ENCODE data around the gene KLHL33. TPM values are rescaled to one million over a fixed set of nuclear protein-coding genes. Genes with fewer than 3 reads are reported as not detected.

Gene KLHL33
- total RNA-seq, 6 experiments from 2014 or later, result 0.06 to 0.19 (median 0.11) TPM; not detected in 1

GRCh38 chr14:20383032-20383431 lies 52.9 kb downstream of the KLHL33 start:
- Histone ChIP-seq H3K27me3 (no peaks in the 10 kb centered on the region), H3K4me1 (peaks cover 0 to 14% (median 0%) of the 10 kb centered on the region in 4 donors), H3K36me3 (peaks cover 6 to 89% (median 42%) of the 10 kb centered on the region in 4 donors), H3K4me3 (no peak overlapping the region), H3K27ac (no peak overlapping the region), H3K9me3 (no peaks in the 10 kb centered on the region)
- ATAC-seq, result no peak
- DNase-seq, result no peak
- intact Hi-C loops (cut with DNase I), result no loop called here
- WGBS (ENCODE audit: insufficient coverage, low coverage, low lambda C conversion rate, missing lambda C conversion rate), result 100% methylated on average over 7 of the region's 10 CpGs
- TF ChIP-seq POLR2A (IDR thresholded peaks at IDR 0.05), result no peak
- no peak for TF ChIP-seq CTCF (IDR thresholded peaks at IDR 0.05)

GRCh38 chr14:20382526-20382925 lies 53.4 kb downstream of the KLHL33 start:
- TF ChIP-seq POLR2A (IDR thresholded peaks at IDR 0.05) (no peak), CTCF (IDR thresholded peaks at IDR 0.05) (no peak)
- intact Hi-C loops (cut with DNase I), result no loop called here
- ATAC-seq (no peak), DNase-seq (no peak)
- Histone ChIP-seq H3K4me1 (peaks cover 0 to 14% (median 0%) of the 10 kb centered on the region in 4 donors), H3K9me3 (no peaks in the 10 kb centered on the region), H3K27me3 (no peaks in the 10 kb centered on the region), H3K27ac (no peak overlapping the region), H3K4me3 (no peak overlapping the region), H3K36me3 (peaks cover 6 to 85% (median 41%) of the 10 kb centered on the region in 4 donors)
- 100% methylated on average over 1 of the region's 12 CpGs for WGBS (ENCODE audit: insufficient coverage, low coverage, low lambda C conversion rate, missing lambda C conversion rate)

GRCh38 chr14:20381341-20381740 lies 54.6 kb downstream of the KLHL33 start:
- no peak overlapping the region for H3K4me3 ChIP-seq
- no peak for TF ChIP-seq CTCF (IDR thresholded peaks at IDR 0.05)
- no peak for TF ChIP-seq POLR2A (IDR thresholded peaks at IDR 0.05)
- intact Hi-C loops (cut with DNase I), result no loop called here
- no peaks in the 10 kb centered on the region for H3K9me3 ChIP-seq
- H3K27me3 ChIP-seq, result no peaks in the 10 kb centered on the region
- WGBS (ENCODE audit: insufficient coverage, low coverage, low lambda C conversion rate, missing lambda C conversion rate), result no CpG with 5 or more reads among the region's 7 CpGs
- H3K27ac ChIP-seq, result no peak overlapping the region
- peaks cover 6 to 84% (median 45%) of the 10 kb centered on the region in 4 donors for H3K36me3 ChIP-seq
- ATAC-seq (no peak), DNase-seq (no peak)
- peaks cover 0 to 18% (median 0%) of the 10 kb centered on the region in 4 donors for H3K4me1 ChIP-seq

GRCh38 chr14:20380681-20381080 lies 55.3 kb downstream of the KLHL33 start:
- 82% methylated on average over 4 of the region's 6 CpGs for WGBS (ENCODE audit: insufficient coverage, low coverage, low lambda C conversion rate, missing lambda C conversion rate)
- intact Hi-C loops (cut with DNase I), result no loop called here
- no peak overlapping the region for H3K4me3 ChIP-seq
- no peak for ATAC-seq
- H3K27me3 ChIP-seq, result no peaks in the 10 kb centered on the region
- TF ChIP-seq POLR2A (IDR thresholded peaks at IDR 0.05) (no peak), CTCF (IDR thresholded peaks at IDR 0.05) (no peak)
- no peak for DNase-seq
- peaks cover 6 to 79% (median 45%) of the 10 kb centered on the region in 4 donors for H3K36me3 ChIP-seq
- H3K27ac ChIP-seq, result no peak overlapping the region
- H3K9me3 ChIP-seq, result no peaks in the 10 kb centered on the region
- peaks cover 0 to 25% (median 0%) of the 10 kb centered on the region in 4 donors for H3K4me1 ChIP-seq

GRCh38 chr14:20379743-20380142 lies 56.2 kb downstream of the KLHL33 start:
- peaks cover 0 to 30% (median 0%) of the 10 kb centered on the region in 4 donors for H3K4me1 ChIP-seq
- ATAC-seq (peak in 2 of 4 donors; percentile 15 to 67), DNase-seq (no peak)
- no peak overlapping the region for H3K27ac ChIP-seq
- TF ChIP-seq CTCF (IDR thresholded peaks at IDR 0.05) (no peak), POLR2A (IDR thresholded peaks at IDR 0.05) (no peak)
- intact Hi-C loops (cut with DNase I), result no loop called here
- H3K27me3 ChIP-seq, result no peaks in the 10 kb centered on the region
- H3K9me3 ChIP-seq, result no peaks in the 10 kb centered on the region
- peaks cover 6 to 79% (median 45%) of the 10 kb centered on the region in 4 donors for H3K36me3 ChIP-seq
- H3K4me3 ChIP-seq, result no peak overlapping the region
- WGBS (ENCODE audit: insufficient coverage, low coverage, low lambda C conversion rate, missing lambda C conversion rate), result 14% methylated on average over 1 of the region's 1 CpG
